Vagina (tissue), 2 donors: Measurements from ENCODE around the gene DOCK2.

ENCODE experiments used
- POLR2A ChIP-seq, 2 donors: fragments of 450-650 bp; IDR thresholded peaks; one replicate each; pipeline ENCODE4 v1.6.1; 2017; ENCODE audit warnings: antibody characterized with exemption in 2 of 2, mild to moderate bottlenecking in 2 of 2, moderate library complexity in 2 of 2
- POLR2AphosphoS5 ChIP-seq, 2 donors: sonication (generic); formaldehyde crosslinking; IDR thresholded peaks; one replicate each; pipeline ENCODE4 v1.9.0; 2017; ENCODE audit warnings: antibody characterized with exemption in 2 of 2, mild to moderate bottlenecking in 2 of 2, low read depth in 1 of 2; ENCODE audit not compliant: insufficient read depth in 1 of 2
- TF ChIP-seq, protein P1 (sequence below), 3 experiments: fragments of 450-650 bp in 2 of 3; fragments of 200-600 bp in 1 of 3; sonication (generic) in 1 of 3; IDR thresholded peaks; one replicate each; pipeline ENCODE4 v1.5.1; 2017 to 2019; ENCODE audit warnings: antibody characterized with exemption in 3 of 3, mild to moderate bottlenecking in 2 of 3, moderate library complexity in 2 of 3

DNA sequence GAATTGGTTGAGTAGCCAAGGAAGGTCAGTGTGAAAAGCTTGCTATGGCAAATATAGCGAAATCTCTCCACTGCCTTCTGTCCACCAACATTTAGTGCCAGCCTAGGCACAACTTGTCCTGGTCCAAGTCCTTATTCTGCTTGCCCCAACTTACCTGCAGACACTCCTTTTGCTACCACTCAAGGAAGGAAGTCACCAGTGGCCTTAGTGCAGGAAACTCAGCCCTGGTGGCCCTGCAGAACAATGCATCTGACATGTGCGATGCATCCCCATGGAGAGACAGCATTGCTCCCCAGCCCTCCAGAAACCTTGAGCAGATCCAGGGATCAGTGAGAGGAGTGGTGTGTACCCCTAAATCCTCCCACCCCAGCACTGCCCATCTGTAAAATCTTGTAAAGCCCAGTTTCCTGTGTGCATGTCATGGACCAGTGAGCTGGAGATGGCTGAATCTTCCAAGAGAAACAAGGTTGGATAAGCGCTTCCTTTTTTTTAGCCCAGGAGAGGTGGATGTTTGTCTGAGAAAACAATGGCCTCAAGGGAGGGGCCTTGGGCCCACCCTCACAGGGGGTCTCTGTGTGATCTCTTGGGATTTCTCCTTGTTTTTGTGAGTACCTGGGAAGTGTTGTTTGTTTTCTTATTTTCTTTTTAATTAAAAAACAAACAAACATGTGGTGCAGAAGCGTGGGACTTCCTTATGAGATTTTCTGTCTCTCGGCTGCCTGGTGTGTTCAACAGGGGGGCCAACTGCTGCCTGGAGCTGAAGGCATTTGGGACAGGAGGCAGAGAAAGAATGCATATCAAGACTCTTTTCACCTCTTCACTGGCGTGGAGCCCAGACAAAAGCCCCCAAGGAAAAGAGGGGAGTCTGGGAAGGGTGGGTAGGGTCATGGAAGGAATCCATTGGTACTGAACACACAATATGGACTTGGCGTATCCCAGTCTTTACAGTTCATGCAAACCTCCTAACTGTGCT is 472.3 kb downstream of the DOCK2 start:
- TF ChIP-seq, protein P1, sequence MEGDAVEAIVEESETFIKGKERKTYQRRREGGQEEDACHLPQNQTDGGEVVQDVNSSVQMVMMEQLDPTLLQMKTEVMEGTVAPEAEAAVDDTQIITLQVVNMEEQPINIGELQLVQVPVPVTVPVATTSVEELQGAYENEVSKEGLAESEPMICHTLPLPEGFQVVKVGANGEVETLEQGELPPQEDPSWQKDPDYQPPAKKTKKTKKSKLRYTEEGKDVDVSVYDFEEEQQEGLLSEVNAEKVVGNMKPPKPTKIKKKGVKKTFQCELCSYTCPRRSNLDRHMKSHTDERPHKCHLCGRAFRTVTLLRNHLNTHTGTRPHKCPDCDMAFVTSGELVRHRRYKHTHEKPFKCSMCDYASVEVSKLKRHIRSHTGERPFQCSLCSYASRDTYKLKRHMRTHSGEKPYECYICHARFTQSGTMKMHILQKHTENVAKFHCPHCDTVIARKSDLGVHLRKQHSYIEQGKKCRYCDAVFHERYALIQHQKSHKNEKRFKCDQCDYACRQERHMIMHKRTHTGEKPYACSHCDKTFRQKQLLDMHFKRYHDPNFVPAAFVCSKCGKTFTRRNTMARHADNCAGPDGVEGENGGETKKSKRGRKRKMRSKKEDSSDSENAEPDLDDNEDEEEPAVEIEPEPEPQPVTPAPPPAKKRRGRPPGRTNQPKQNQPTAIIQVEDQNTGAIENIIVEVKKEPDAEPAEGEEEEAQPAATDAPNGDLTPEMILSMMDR (IDR thresholded peaks at IDR 0.05): no peak
- TF ChIP-seq POLR2A (IDR thresholded peaks at IDR 0.05) (no peak), POLR2AphosphoS5 (IDR thresholded peaks at IDR 0.05; ENCODE audit: insufficient read depth in 1 of 2, low read depth in 1 of 2) (no peak)
